ENCODE results near the gene LRRC4.

LRRC4 gene

DNA sequence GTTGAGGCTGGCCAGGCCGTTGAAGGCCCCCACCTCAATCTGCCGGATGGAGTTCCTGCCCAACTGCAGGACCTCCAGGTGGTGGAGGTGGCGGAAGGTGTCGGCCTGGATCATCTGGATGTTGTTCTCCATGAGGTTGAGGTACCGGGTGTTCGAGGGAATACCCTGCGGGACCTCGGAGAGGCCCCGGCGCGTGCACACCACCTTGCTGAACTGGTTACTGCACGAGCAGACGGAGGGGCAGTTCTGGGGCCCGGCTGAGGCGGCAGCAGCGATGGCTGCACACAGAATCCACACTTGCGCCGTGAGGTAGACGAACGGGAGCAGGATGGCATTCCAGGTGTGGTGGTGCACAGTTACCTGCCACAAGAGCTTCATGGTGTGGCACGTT is 979 bp downstream of the LRRC4 start:
- no peak for ATAC-seq

DNA sequence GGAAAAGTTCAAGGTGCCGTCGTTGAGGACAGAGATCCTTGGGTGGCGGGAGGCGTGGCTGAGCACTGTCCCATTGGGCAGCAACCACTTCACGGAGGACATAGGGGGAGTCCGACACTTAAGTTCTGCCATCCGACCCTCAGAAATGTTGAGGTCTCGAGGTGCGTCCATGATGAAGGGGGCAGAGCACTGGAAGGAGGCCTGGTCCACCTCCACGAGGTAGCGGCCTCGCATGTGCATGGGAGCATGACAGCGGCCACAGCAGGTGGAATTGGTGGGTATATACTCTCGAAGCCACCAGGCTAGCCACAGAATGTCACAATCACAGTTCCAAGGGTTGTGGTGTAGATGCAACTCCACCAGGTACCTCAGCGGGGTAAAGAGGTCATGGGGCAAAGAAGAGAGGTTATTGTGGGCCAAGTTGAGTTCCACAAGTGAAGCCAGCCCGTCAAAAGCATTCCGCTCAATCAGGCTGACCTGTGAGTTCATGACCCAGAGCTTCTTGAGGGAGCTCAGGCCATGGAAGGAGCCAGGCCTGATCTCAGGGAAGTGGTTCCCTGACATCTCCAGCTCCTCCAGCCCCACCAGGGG is 1.7 kb downstream of the LRRC4 start:
- ATAC-seq = no peak

- ATAC-seq = no peak
Observed at GRCh38 chr7:128027485-128027980, 3.7 kb downstream of the LRRC4 start.

DNA sequence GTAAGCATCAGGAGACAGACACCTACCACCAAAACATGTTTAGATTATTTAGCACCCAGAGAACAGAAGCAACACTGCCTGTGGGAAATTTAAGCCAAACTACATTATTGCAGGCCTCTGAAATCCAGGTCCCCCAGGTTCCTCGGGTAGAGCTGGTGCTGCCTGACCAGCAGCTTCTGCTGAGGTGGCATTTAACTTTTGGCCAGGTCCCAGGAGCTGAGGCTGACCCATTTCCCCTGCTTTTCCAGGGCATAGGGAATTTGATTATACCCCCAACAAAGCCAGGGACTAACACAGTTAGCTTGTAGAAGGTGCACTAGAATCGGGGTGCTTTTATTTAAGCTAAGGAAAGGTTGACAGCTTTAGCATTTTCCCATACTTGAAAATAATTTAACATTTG is 4.7 kb downstream of the LRRC4 start:
- ATAC-seq = no peak

DNA sequence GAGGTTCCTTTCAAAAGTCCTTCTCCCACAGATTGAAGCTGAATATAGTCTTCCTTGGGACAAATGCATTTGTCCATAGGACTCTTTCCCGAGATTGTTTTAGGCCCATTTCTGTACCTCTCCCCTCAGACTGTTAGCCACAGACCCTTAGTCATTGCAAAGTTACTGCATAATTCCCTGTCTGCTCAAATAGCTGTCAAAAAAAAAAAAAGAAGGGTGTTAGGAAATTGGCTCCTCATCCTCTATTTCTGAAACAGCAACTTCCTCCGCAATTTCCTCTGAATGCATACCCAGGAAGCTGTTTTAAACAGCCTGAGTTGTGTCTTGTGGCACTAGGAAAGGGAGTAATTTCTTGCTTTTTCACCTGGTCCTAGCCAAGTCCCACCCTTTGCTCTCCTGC is 5.4 kb downstream of the LRRC4 start:
- ATAC-seq = no peak

GRCh38 chr7:128025380-128025779 is 5.9 kb downstream of the LRRC4 start:
- ATAC-seq = no peak

DNA sequence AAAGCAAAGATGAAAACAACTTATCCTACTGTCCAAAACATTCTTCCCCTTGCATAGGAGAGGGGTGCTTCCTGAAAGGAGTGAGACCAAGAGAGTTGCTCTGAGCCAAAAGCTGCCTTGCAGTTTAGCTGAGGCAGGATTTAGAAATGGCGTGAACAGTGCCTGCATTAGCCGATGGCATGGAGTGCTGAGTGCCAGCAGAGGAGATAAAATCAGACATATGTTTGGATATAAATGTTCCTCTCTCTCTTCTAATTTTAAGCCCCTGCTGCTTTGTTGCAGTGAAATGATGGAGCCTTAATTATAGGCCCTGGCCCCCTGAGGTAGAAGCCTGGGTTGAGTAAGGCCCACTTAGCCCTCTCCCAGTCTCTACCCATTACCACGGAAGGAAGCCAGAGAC is 7.1 kb downstream of the LRRC4 start:
- ATAC-seq = no peak

- no peak for ATAC-seq
Observed at GRCh38 chr7:128022631-128023532, 8.4 kb downstream of the LRRC4 start.

DNA sequence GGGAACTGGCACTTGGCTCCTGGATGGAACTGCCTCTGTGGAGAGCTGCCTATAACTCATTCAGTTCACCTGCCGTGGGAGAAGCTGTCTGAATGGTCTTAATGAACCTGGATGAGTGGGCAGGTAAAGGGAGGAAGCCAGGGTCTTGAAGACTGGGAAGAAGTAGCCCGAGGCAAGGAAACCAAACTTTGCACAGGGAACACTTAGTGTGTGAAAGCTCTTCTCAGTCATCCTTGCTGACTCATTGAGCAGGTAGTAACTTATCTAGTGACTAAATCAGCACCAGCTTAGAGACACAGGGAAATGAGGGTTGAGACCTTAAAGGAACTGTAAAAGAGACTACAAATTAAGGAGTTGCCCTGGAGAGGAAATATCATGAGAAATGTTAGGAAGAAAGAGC is 9.9 kb downstream of the LRRC4 start:
- no peak for ATAC-seq

DNA sequence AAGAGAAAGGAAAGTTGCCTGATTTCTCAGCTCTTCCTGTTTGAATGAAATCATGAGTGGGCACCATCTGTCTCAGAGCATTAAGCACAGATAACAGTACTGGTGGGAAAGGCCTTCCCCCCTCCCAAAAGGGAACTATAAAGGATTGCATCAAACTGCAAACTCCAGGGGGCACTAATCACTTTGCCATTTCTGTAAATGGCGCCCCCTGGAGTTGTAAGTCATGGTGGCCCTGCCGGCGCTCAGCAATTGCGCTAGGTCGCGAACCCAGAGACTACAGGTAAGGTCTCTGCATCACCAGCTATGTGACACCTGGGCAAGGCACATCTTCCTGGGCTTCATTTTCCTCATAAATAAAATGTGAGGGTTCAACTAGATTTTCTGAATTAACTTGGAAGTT is 11.1 kb downstream of the LRRC4 start:
- no peak for ATAC-seq

GRCh38 chr7:128019288-128019687 is 11.9 kb downstream of the LRRC4 start:
- no peak for ATAC-seq

- ATAC-seq = no peak
Observed at GRCh38 chr7:128017862-128018845, 13.1 kb downstream of the LRRC4 start.

GRCh38 chr7:128017460-128017859 is 13.8 kb downstream of the LRRC4 start:
- ATAC-seq = no peak

DNA sequence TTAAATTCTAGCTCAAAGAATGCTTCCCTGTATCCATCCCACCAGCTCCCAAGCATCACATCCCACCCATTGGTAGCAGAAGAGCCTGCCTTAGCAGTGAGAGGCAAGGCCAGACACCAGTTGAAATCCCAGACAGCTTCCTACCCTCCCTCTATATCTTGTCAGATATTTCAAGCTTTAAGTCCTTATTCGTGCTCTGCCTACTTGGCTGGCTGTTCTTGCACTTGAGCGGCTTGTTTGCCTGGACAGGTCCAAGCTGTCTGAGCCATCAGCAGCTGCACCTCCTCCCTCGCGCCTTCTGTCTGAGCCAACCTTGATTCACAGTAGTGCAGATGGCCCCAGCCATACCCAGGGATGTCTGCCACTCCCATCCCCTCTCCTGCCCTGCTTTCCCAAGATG is 16.4 kb downstream of the LRRC4 start:
- no peak for ATAC-seq

DNA sequence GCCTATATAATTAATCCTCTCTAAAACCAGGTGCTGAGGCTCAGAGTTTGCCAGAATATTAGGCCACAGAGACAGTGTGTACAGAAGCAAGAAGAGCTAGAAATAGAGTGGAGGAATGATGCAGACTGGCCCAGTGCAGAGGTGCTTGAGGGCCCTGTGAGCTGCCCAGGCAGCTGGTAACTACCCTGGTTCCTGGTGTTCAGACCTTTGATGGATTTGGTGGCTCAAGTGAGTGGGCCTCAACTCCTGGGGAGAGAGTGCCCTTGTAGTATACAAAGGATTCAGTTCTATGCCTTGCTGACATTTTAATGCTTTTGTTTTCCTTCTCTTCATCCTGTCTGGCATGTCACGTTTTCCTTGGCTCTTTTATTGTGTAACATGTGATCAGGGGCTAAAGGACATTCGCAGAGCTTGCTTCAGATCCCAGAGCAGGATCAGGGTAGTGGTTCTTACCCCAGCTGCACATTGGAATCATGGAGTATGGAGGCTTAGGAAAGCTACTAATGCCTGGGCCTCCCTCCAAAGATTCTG is 20.0 kb downstream of the LRRC4 start:
- no peak for ATAC-seq

GRCh38 chr7:128010391-128011127 is 20.7 kb downstream of the LRRC4 start:
- ATAC-seq = no peak

DNA sequence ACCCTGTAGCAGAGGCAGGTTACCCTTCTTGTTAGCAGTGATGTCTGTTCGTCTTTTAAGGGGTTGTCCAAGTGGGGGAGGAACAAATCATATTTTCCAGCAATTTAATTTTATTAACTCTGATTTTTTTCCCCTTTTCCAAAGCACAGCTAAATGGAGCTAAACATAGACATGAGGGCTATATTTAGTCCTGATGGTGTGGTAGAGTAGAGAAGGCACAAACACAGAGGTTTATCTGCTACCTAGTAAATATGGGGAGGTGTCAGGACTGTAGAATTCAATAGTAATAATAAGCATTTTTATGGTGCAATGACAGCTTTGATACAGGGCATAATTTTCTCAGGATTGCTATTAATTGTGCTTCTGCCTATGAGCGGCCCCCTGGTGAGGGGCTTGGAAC is 22.5 kb downstream of the LRRC4 start:
- no peak for ATAC-seq

DNA sequence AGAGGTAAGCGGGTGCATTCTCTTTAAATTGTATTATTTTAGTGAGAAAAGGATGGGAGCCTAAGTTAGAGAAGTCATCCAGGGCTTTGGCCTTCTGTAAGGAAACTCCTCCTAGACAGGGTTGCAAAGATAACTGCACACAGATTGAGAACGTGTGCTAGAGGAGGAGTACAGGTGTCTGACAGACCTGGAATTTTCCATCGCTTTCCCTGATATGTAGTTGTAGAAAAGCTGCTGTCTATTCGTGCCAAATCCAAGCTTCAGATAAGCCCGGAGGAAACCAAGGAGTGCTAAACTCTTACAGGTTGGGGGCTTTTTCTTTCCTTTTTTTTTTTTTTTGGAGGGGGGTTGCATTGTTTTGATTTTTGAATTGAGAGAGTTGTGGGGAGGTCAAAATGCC is 23.1 kb downstream of the LRRC4 start:
- no peak for ATAC-seq

- ATAC-seq = no peak
Observed at GRCh38 chr7:128007303-128007680, 23.9 kb downstream of the LRRC4 start.

GRCh38 chr7:128006550-128007302 is 24.5 kb downstream of the LRRC4 start:
- ATAC-seq = no peak

GRCh38 chr7:128005759-128006159 is 25.5 kb downstream of the LRRC4 start:
- no peak for ATAC-seq

Data from activated CD4-positive, CD25-positive, alpha-beta regulatory T cell treated with anti-CD3 and anti-CD28 coated beads, Interleukin-2, amount 50 U/mL, for 24 hours (primary cell).